ENCODE results near the gene OR2T2.
"Not testable (repeated sequence)": the region's sequence is repeated elsewhere in the genome, so short reads cannot be mapped to it uniquely, and the experiment has no call there.

Gene OR2T2

DNA sequence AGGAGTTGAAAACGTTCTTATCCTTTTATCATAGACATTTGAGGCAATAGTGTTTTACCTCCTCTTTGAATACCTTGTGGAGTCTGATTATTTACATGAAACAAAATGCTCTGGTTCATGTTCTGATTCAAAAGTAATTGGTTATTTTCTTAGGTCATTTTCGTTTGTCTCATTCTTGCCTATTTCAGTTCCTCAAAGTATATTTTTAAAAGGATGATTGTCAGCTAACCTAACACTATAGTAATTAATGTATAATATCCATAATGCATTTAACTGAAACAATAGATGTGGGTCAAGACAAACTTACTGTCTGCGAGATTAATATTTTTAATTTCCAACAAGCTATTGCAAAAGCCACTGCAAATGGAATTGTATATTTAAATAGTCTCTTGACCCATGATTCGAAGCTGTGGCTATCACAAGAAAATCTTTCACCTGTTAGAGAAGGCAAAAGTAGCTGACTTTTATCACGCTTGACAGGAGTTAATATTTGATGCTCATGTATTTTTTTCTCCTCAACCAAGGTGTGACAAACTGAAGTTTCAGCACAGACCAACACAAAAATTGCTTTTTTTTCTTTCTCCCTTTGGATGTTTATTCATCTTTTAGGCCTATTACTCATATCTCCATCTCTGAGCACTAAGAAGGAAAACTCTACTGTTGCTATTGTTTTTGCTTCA, 5.2 kb downstream of the OR2T2 start:
- not testable (repeated sequence) for DNase-seq (ENCODE audit: low read depth)

DNA sequence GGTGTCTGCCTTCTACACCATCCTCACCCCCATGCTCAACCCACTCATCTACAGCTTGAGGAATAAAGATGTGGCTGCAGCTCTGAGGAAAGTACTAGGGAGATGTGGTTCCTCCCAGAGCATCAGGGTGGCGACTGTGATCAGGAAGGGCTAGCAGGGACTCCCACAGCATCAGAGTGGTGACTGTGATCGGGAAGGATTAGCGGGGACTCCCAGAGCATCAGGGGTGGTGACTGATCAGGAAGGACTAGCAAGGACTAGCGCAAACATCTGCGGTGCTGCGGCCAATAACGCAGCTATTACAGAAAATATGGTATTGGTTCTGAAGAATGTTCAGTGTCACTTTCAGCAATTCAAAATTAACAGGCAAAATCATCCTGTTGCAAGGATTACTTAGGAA, 8.2 kb downstream of the OR2T2 start:
- not testable (repeated sequence) for DNase-seq (ENCODE audit: low read depth)

DNA sequence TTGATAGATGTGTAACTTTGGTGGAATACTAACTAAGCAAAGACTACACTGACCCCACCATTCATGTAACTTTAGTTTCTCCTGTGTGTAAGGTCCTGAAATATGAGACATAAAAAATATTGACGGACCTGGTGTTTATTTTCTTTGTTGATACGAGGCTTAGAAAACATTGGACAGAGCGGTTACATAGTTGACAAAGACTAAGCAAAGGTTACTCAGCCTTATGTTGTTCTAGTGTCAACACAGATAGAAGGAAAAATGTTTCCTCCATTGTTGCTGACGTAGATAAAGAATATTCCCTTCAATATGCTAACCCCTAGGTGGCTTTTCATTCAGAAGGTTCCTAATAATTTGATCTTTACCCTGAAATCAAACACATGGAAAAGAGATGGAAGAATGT, 9.6 kb downstream of the OR2T2 start:
- not testable (repeated sequence) for DNase-seq (ENCODE audit: low read depth)

DNA sequence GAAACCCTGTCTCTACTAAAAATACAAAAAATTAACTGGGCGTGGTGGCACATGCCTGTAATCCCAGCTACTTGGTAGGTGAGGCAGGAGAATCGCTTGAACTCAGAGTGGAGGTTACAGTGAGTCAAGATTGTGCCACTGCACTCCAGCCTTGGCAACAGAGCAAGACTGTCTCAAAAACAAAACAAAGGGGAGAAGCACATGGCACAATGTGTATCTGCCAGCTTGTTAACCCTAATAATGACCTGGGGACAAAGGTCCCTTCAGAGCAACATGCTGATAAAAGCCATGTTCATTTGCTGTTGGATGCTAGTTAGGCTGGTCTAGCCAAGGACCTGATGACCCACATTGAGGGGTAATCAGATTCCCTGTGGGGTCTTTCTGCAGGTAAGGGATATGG, 11.2 kb downstream of the OR2T2 start:
- DNase-seq (ENCODE audit: low read depth), result not testable (repeated sequence)

DNA sequence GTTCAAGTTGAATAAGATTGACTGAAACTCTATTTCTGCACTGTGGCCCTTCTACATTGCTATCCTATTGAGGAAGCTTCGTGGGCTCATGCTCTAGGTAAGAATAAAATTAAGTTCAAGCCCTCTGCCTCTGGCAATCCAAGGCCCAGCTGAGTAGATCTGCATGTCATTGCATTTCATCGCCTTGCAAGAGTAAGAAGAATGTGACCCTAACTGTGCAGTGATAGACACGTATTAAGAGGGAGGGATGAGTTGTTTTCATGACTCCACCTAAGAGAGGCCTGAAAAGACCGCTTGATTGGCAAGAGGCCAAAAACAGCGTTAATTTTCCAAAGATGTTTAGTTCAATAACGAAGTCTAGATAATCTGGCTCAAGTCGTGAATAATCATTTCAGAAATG, 13.7 kb downstream of the OR2T2 start:
- not testable (repeated sequence) for DNase-seq (ENCODE audit: low read depth)

DNA sequence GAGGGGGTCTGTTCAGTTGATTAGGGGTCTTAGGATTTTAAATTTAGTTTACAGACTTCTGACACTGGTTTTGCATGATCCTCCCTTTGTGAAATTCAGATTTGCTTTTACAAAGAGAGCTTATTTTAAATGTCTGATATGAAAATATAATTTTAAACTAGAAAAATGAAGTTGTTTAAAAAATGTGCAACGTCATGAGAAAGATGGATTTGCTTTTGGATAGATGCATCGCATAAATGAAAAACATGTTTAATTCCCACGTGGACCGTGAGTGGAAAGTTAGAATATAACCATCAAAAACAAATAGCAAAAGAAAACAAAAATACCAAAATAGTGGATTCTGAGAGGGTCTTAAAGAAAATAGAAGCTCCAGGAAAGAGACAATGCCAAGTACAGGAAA, 25.7 kb downstream of the OR2T2 start:
- no peak for DNase-seq (ENCODE audit: low read depth)

DNA sequence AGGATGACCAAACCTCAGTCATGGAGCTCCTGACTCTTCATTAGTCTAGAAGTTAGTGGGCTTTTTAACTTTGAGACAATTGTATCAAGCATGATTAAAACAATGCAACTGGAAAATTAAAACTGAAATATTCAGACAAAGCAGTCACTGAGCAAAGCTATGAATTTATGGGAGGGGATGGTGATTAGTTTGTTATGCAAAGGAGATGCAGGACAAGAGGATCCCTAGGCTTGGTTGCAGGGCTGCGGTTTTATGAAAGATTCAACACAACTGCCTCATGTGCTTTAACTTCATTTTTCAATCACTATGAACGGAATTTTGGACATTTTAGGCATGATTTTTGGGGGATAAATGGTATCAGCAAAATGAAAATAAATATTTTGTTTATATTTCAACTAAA, 26.7 kb downstream of the OR2T2 start:
- DNase-seq (ENCODE audit: low read depth), result not testable (repeated sequence)

DNA sequence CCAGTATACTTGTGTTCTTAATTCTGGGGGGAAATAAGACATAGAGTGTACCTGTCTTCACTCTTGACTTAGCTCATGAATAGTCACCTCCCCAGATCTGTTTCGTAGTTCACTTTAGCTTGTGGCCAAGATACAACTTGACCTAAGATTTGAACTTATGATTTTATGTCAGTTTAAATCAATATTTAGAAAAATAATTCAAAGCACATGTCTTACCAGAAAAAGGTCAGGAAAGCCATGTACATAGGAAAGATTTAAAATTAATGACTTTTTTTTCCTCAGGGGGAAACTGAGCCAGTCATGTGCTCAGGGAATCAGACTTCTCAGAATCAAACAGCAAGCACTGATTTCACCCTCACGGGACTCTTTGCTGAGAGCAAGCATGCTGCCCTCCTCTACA, 27.6 kb downstream of the OR2T2 start, which contains the start of gene OR2T3:
Gene OR2T3, plus strand, starts transcription at position 301 of the 400 bp plus-strand sequence. Its CDS starts 0 bp downstream, at position 301.
- not testable (repeated sequence) for DNase-seq (ENCODE audit: low read depth)

DNA sequence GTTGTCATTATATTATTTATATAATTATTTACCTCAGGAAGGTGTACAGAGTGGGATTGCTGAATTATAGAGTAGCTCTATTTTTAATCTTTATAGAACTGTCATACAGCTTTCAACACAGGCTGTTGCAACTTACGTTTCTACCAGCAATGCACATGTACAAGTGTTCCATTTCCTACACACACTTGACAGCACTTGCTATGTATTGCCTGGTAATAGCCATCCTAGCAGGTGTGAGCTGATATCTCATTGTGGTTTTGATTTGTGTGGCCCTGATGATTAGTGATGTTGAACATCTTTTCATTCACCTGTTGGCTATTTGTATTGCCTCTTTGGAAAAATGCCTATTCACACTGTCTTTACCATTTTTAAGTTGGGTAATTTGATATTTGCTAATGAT, 30.2 kb downstream of the OR2T2 start:
- DNase-seq (ENCODE audit: low read depth), result not testable (repeated sequence)

DNA sequence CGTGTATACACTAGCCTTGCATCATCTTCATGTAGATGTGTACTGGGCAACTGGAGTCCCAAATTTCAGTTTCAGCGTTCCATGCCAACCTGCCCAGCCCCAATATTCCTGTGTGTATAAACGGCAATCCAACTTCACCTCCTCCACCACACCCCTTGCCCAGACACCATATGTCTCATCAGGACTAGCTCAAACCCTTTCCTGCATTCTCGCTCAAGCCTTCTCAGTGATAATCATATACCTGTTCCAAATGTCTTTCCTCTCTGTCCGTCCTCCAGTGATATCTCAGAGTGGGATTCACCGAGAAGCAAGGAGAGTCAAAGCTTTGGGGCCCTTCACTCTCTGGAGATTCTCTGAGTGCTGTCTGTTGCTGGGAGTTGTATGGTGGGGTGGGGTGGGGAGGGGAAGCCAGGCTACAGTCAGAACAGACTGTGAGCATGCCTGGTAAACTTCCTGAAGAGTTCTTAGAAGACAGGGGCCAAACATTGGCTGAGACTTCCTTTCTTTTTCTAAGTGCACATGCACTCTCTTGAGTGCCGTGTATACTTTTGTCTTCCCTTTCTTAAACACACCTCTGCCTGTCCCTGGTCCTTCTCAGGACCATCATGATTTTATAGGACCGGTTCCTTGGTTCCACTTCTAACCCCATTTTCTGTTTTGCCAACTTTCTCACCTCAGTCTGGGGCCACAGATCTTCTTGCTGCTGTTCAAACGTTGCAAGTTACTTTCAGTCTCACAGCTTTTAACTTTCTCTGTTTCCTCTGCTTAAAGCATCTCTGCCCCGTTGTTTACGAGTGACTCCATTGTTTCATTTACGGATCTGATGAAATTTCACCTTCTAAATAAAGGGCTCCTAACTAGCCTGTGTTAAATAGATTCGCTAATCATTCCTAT, 36.5 kb downstream of the OR2T2 start:
- not testable (repeated sequence) for DNase-seq (ENCODE audit: low read depth)

DNA sequence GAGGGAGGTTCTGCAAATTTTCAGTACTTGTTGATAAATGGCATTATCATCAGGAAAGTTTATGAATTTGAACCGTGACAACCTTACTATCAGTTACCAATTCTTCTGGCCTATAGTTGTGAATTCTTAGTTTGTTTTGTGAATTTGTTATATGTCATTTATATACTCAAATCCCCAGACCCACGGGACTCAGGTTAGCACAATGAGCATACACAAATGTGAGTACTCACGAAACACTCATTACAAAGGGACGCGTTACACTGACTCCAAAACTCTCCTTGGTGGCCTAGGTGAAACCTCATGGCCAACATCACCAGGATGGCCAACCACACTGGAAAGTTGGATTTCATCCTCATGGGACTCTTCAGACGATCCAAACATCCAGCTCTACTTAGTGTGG, 42.9 kb downstream of the OR2T2 start, which contains the start of gene OR2T5:
Gene OR2T5, plus strand, starts transcription at position 301 of the 400 bp plus-strand sequence. Its CDS starts 0 bp downstream, at position 301.
- DNase-seq (ENCODE audit: low read depth), result not testable (repeated sequence)

DNA sequence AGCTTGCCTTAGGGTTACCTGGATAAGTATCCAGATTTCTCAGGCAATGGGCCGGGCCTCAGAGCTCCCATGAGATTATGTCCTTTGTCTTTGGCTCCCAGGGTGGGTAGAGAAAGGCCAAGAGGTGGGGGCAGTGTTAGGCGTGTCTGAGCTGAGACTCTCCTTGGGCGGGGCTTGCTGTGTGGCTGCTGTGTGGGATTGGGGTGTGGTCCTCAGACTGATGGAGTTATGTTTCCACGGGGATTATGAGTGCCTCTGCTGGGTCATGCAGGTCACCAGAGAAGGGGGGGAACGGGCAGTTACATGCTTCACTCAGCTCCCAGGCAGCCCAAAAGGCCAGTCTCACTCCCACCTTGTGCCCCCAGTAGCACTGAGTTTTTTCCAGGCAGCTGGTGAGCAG, 51.2 kb downstream of the OR2T2 start:
- DNase-seq (ENCODE audit: low read depth), result not testable (repeated sequence)

DNA sequence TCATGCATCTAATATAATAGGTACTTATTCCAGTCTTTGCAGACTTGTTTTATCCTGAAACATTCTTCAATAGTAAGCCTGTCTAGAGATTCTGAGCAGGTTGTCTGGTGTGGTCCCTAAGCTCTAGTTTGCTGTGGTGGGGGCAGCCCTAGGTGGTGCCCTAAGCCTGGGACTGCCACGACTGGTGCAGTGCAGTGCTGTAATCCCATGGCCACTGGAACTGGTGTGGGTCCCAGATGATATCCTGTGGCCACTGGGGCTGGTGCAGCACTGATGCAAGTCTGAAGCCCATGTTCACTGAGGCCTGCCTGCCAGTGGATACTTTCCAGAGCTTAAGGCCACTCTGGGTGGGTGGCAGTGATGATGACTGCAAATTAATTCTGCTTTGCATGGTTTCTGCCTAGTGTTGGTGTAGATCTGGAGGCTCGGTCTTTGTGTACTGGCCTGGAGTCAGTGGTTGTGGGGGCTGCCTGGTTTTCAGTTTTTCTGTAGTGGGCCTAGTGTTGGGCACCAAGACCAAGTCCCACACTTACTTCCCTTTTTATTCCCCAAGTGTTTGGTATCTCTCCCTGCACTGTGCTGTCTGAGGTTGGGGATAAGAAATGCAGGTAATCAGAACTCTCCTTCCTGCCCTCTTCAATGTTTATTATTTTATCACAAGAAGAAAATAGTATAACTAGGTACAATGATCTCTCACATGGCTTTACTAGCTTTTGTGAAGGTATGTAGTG, 55.0 kb downstream of the OR2T2 start:
- DNase-seq (ENCODE audit: low read depth), result not testable (repeated sequence)

Measured in fibroblast of gingiva (primary cell).